HG03064 (cell line): ENCODE results near the gene MAPK8IP2.
"Not testable (repeated sequence)": the region's sequence is repeated elsewhere in the genome, so short reads cannot be mapped to it uniquely, and the experiment has no call there.

ENCODE experiments used
- ATAC-seq: cut with Tn5 transposase; IDR thresholded peaks from one replicate; pipeline ENCODE4 v1.9.1; 2021; ENCODE audit warnings: low read depth; ENCODE audit not compliant: unreplicated experiment

MAPK8IP2 gene

GRCh38 chr22:50597097-50597496 lies 3.5 kb upstream of the MAPK8IP2 start:
- no peak for ATAC-seq

GRCh38 chr22:50599816-50600455 lies 657 bp upstream of the MAPK8IP2 start:
- ATAC-seq: no peak

- no peak for ATAC-seq
Observed at GRCh38 chr22:50600967-50601668, 525 bp downstream of the MAPK8IP2 start.

- no peak for ATAC-seq
Observed at GRCh38 chr22:50601669-50602337, 1.2 kb downstream of the MAPK8IP2 start.

GRCh38 chr22:50602338-50602700 lies 1.7 kb downstream of the MAPK8IP2 start:
- ATAC-seq: no peak

- ATAC-seq: no peak
Observed at GRCh38 chr22:50603511-50604255, 3.1 kb downstream of the MAPK8IP2 start.

GRCh38 chr22:50604256-50605001 lies 3.8 kb downstream of the MAPK8IP2 start:
- no peak for ATAC-seq

- no peak for ATAC-seq
Observed at GRCh38 chr22:50605002-50605612, 4.5 kb downstream of the MAPK8IP2 start.

GRCh38 chr22:50605613-50606074 lies 5.1 kb downstream of the MAPK8IP2 start:
- no peak for ATAC-seq

GRCh38 chr22:50606165-50606945 lies 5.8 kb downstream of the MAPK8IP2 start:
- no peak for ATAC-seq

- ATAC-seq: no peak
Observed at GRCh38 chr22:50606946-50607658, 6.5 kb downstream of the MAPK8IP2 start.

- no peak for ATAC-seq
Observed at GRCh38 chr22:50607659-50608020, 7.0 kb downstream of the MAPK8IP2 start.

- not testable (repeated sequence) for ATAC-seq
Observed at GRCh38 chr22:50608058-50608840, 7.7 kb downstream of the MAPK8IP2 start.

GRCh38 chr22:50608996-50609395 lies 8.4 kb downstream of the MAPK8IP2 start:
- ATAC-seq: no peak

- ATAC-seq: no peak
Observed at GRCh38 chr22:50609599-50609998, 9.0 kb downstream of the MAPK8IP2 start.

- no peak for ATAC-seq
Observed at GRCh38 chr22:50610041-50610451, 9.5 kb downstream of the MAPK8IP2 start.

GRCh38 chr22:50610581-50610980 lies 10.0 kb downstream of the MAPK8IP2 start:
- ATAC-seq: no peak
